A549 (cell line): ENCODE data around the gene CACNB3. TPM values are rescaled to one million over a fixed set of nuclear protein-coding genes. Genes with fewer than 3 reads are reported as not detected.

ENCODE experiments used
- ATAC-seq, 2 experiments: fragments of 200-7000 bp in 1 of 2; fragments of >200 bp in 1 of 2; cut with Nextera tagmentation in 1 of 2; cut with Tn5 transposase in 1 of 2; 3 replicates each; pipeline versions ENCODE4 v1.8.0 to v1.9.1; 2018 to 2020; ENCODE audit warnings: mild to moderate bottlenecking in 1 of 2, moderate library complexity in 1 of 2
- CTCF ChIA-PET: fragments of 300-600 bp; sonication (Branson Sonifier 250); formaldehyde crosslinking; extraction: SDS; loops from one replicate; lab custom pipeline; 2021; ENCODE audit warnings: antibody characterized with exemption, inconsistent platforms; lab: Yijun Ruan, JAX
- POLR2A ChIA-PET: fragments of 350-600 bp; formaldehyde crosslinking; extraction: SDS; loops from one replicate; lab custom pipeline; 2021; ENCODE audit warnings: antibody characterized with exemption, inconsistent platforms; lab: Yijun Ruan, JAX
- DNase-seq, 2 experiments: peaks; one replicate each; pipeline versions ENCODE4 v3.0.0 to v3.0.0-alpha.2; 2011 to 2016; ENCODE audit warnings: low read depth in 1 of 2, low spot score in 1 of 2
- FAIRE-seq: peaks from 2 replicates; lab custom pipeline; 2011; peaks lifted over from hg19 to GRCh38; lab: Jason Lieb, UNC
- H3K27ac ChIP-seq, 2 experiments: fragments of >200 bp; sonication (Bioruptor Twin); formaldehyde crosslinking; 3 replicates each; pipeline ENCODE4 v1.5.1; 2016 to 2017
- H3K4me1 ChIP-seq: fragments of >200 bp; sonication (Bioruptor Twin); formaldehyde crosslinking; 3 replicates; pipeline ENCODE4 v1.6.1; 2016
- H3K4me2 ChIP-seq: fragments of >200 bp; sonication (Bioruptor Twin); formaldehyde crosslinking; 3 replicates; pipeline ENCODE4 v1.6.1; 2016
- H3K4me3 ChIP-seq: fragments of >200 bp; sonication (Bioruptor Twin); formaldehyde crosslinking; 3 replicates; pipeline ENCODE4 v1.5.1; 2016
- H3K9me3 ChIP-seq: fragments of >200 bp; sonication (Bioruptor Twin); formaldehyde crosslinking; 3 replicates; pipeline ENCODE4 v1.6.1; 2016
- ATOH8 ChIP-seq: fragments of 250-450 bp; sonication (Bioruptor Pico); IDR thresholded peaks from 2 replicates; pipeline ENCODE4 v1.5.0; 2020; ENCODE audit warnings: low read depth, mild to moderate bottlenecking, moderate library complexity
- BCL3 ChIP-seq: fragments of >200 bp; sonication (Bioruptor Twin); formaldehyde crosslinking; IDR thresholded peaks from 3 replicates; pipeline ENCODE4 v1.6.1; 2016
- BHLHE40 ChIP-seq: IDR thresholded peaks from 2 replicates; pipeline ENCODE4 v1.6.1; 2012; ENCODE audit warnings: low read depth, low read length, inconsistent platforms
- CBX2 ChIP-seq: fragments of 200-600 bp; sonication (generic); IDR thresholded peaks from 2 replicates; pipeline ENCODE4 v1.6.1; 2016; ENCODE audit warnings: low read depth, mild to moderate bottlenecking, borderline replicate concordance
- CBX8 ChIP-seq: fragments of 200-600 bp; sonication (generic); IDR thresholded peaks from 2 replicates; pipeline ENCODE4 v1.6.1; 2016
- CEBPB ChIP-seq, 2 experiments: fragments of >200 bp in 1 of 2; sonication (Bioruptor Twin) in 1 of 2; formaldehyde crosslinking in 1 of 2; IDR thresholded peaks; 2 replicates each; pipeline ENCODE4 v1.6.1; 2012 to 2016
- CHD4 ChIP-seq: fragments of 200-600 bp; sonication (generic); IDR thresholded peaks from 2 replicates; pipeline ENCODE4 v1.6.1; 2016; ENCODE audit warnings: antibody characterized with exemption, mild to moderate bottlenecking, borderline replicate concordance
- E2F6 ChIP-seq: IDR thresholded peaks from 2 replicates; pipeline ENCODE4 v1.6.1; 2012; ENCODE audit warnings: low read depth, borderline replicate concordance
- EHF ChIP-seq: fragments of 250-450 bp; sonication (Bioruptor Pico); IDR thresholded peaks from 2 replicates; pipeline ENCODE4 v1.5.0; 2020; ENCODE audit warnings: mild to moderate bottlenecking
- EHMT2 ChIP-seq: fragments of 200-600 bp; sonication (generic); IDR thresholded peaks from 2 replicates; pipeline ENCODE4 v1.6.1; 2016; ENCODE audit warnings: antibody characterized with exemption, low read depth, mild to moderate bottlenecking, moderate library complexity
- ELK1 ChIP-seq: fragments of 150-350 bp; IDR thresholded peaks from 2 replicates; pipeline ENCODE4 v1.6.1; 2014; ENCODE audit warnings: low read depth, mild to moderate bottlenecking, low read length
- FOSL2 ChIP-seq, 2 experiments: fragments of 450-650 bp in 1 of 2; fragments of >200 bp in 1 of 2; sonication (Bioruptor Twin) in 1 of 2; formaldehyde crosslinking; IDR thresholded peaks; 2 replicates each; pipeline versions ENCODE4 v1.5.0 to v1.6.1; 2016 to 2020; ENCODE audit warnings: mild to moderate bottlenecking in 1 of 2, moderate library complexity in 1 of 2
- FOXS1 ChIP-seq: fragments of 250-450 bp; sonication (Bioruptor Pico); IDR thresholded peaks from 2 replicates; pipeline ENCODE4 v1.5.0; 2020; ENCODE audit warnings: mild to moderate bottlenecking, moderate library complexity
- GATA3 ChIP-seq: IDR thresholded peaks from 2 replicates; pipeline ENCODE4 v1.6.1; 2012; ENCODE audit warnings: borderline replicate concordance
- HEYL ChIP-seq: fragments of 250-450 bp; sonication (Bioruptor Pico); IDR thresholded peaks from 2 replicates; pipeline ENCODE4 v1.8.0; 2021; ENCODE audit warnings: mild to moderate bottlenecking, moderate library complexity
- HOXA7 ChIP-seq: fragments of 250-450 bp; sonication (Bioruptor Pico); IDR thresholded peaks from 2 replicates; pipeline ENCODE4 v1.5.0; 2020; ENCODE audit warnings: mild to moderate bottlenecking, moderate library complexity
- HOXB5 ChIP-seq: fragments of 250-450 bp; sonication (Bioruptor Pico); IDR thresholded peaks from 2 replicates; pipeline ENCODE4 v1.5.0; 2020; ENCODE audit warnings: mild to moderate bottlenecking, moderate library complexity
- JUN ChIP-seq, 2 experiments: fragments of >200 bp; sonication (Bioruptor Twin); formaldehyde crosslinking; IDR thresholded peaks; 2 replicates in 1 of 2; 3 replicates in 1 of 2; pipeline ENCODE4 v1.6.1; 2016 to 2017
- KDM1A ChIP-seq: fragments of 200-600 bp; sonication (generic); IDR thresholded peaks from 2 replicates; pipeline ENCODE4 v1.6.1; 2016; ENCODE audit warnings: low read depth, mild to moderate bottlenecking
- MAX ChIP-seq: IDR thresholded peaks from 2 replicates; pipeline ENCODE4 v1.6.1; 2012
- MAZ ChIP-seq: fragments of 150-350 bp; IDR thresholded peaks from 2 replicates; pipeline ENCODE4 v1.6.1; 2014; ENCODE audit warnings: antibody characterized with exemption, low read depth, low read length, borderline replicate concordance
- NR3C1 ChIP-seq: fragments of >200 bp; sonication (Bioruptor Twin); formaldehyde crosslinking; IDR thresholded peaks from 3 replicates; pipeline ENCODE4 v1.6.1; 2017
- PBX3 ChIP-seq: IDR thresholded peaks from 2 replicates; pipeline ENCODE4 v1.6.1; 2012
- PHF8 ChIP-seq: fragments of 200-600 bp; sonication (generic); IDR thresholded peaks from 2 replicates; pipeline ENCODE4 v1.6.1; 2016; ENCODE audit warnings: low read depth, mild to moderate bottlenecking, antibody characterized with exemption, moderate library complexity, borderline replicate concordance
- POLR2A ChIP-seq: IDR thresholded peaks from 2 replicates; pipeline ENCODE4 v1.6.1; 2012; ENCODE audit warnings: mild to moderate bottlenecking, low read length
- POLR2AphosphoS2 ChIP-seq: conservative IDR thresholded peaks from 2 replicates; pipeline ENCODE4 v1.6.1; 2012; ENCODE audit warnings: low read length, improper control_type of control experiment, inconsistent platforms
- RAD21 ChIP-seq, 2 experiments: fragments of >200 bp in 1 of 2; sonication (Bioruptor Twin) in 1 of 2; formaldehyde crosslinking in 1 of 2; IDR thresholded peaks in 1 of 2; conservative IDR thresholded peaks in 1 of 2; 2 replicates in 1 of 2; 3 replicates in 1 of 2; pipeline ENCODE4 v1.6.1; 2012 to 2018; ENCODE audit warnings: inconsistent platforms in 1 of 2
- RARB ChIP-seq: fragments of 250-450 bp; sonication (Bioruptor Pico); IDR thresholded peaks from 2 replicates; pipeline ENCODE4 v1.8.0; 2021; ENCODE audit warnings: mild to moderate bottlenecking, moderate library complexity
- RFX5 ChIP-seq: fragments of 450-650 bp; IDR thresholded peaks from 2 replicates; pipeline ENCODE4 v1.7.1; 2014; ENCODE audit warnings: antibody characterized with exemption, mild to moderate bottlenecking, moderate library complexity
- RNF2 ChIP-seq: fragments of 200-600 bp; sonication (generic); IDR thresholded peaks from 2 replicates; pipeline ENCODE4 v1.6.1; 2016; ENCODE audit warnings: low read depth, mild to moderate bottlenecking, antibody characterized with exemption, moderate library complexity, borderline replicate concordance
- SREBF2 ChIP-seq: fragments of 450-650 bp; IDR thresholded peaks from 2 replicates; pipeline ENCODE4 v1.6.1; 2014; ENCODE audit warnings: mild to moderate bottlenecking, moderate library complexity
- TFCP2L1 ChIP-seq: fragments of 250-450 bp; sonication (Bioruptor Pico); IDR thresholded peaks from 2 replicates; pipeline ENCODE4 v1.5.0; 2021; ENCODE audit warnings: mild to moderate bottlenecking
- ZC3H11A ChIP-seq: fragments of 450-650 bp; IDR thresholded peaks from 2 replicates; pipeline ENCODE4 v1.6.1; 2014; ENCODE audit warnings: antibody characterized with exemption, mild to moderate bottlenecking
- ZFP36 ChIP-seq: fragments of 450-650 bp; IDR thresholded peaks from 2 replicates; pipeline ENCODE4 v1.6.1; 2014; ENCODE audit warnings: borderline replicate concordance; ENCODE audit not compliant: partially characterized antibody
- ZNF302 ChIP-seq: fragments of 250-450 bp; sonication (Bioruptor Pico); IDR thresholded peaks from 2 replicates; pipeline ENCODE4 v1.9.0; 2021; ENCODE audit warnings: inconsistent platforms, mild to moderate bottlenecking, moderate library complexity
- WGBS: methylation state at CpG from one replicate; pipeline ENCODE4 v1.1.6; 2017; ENCODE audit errors: missing lambda C conversion rate; 5-methylcytosine and 5-hydroxymethylcytosine counted together
- polyA plus RNA-seq, 4 experiments: library from polyadenylated mRNA; depleted of rRNA in 3 of 4; stranded (reverse); fragments of >200 nt; fragmentation: RNase III in 1 of 4; extraction: RNeasy Plus Mini Kit Qiagen cat#74134 plus additional on column Dnase treatment in 1 of 4; gene quantifications; 2 replicates in 3 of 4; 3 replicates in 1 of 4; pipeline ENCODE4 v1.2.3, GENCODE V29; 2011 to 2017

The CACNB3 gene
- polyA plus RNA-seq, 2 of the 4 experiments (the other 2 are of a cell fraction) = 12.9 to 23.9 TPM

- Histone ChIP-seq H3K4me3 (peak within 1 kb of the TSS; percentile 97), H3K9me3 (no peaks in the 10 kb centered on the region), H3K4me1 (peaks cover 23% of the 10 kb centered on the region), H3K4me2 (peak within 1 kb of the TSS; percentile 93), H3K27ac (peak within 1 kb of the TSS; percentile 97 to 99)
- ChIA-PET POLR2A (interaction anchor here (1.1 to 1.3 kb wide), 3 partner anchors 9 to 78 kb away, joined by 3 to 7 read pairs (median 3); no protein-coding TSS in a partner anchor), CTCF (interaction anchor here (0.6 to 18.3 kb wide), 5 partner anchors 9 to 76 kb away, joined by 3 to 225 read pairs (median 6); partner anchors contain the start of gene CACNB3)
- DNase-seq (peak; percentile 72 to 79), ATAC-seq (peak; percentile 75 to 84), FAIRE-seq (no peak)
- 0% methylated on average over 17 of the region's 86 CpGs for WGBS
- TF ChIP-seq ATOH8 (CRISPR knock-in tag) = no peak
- no peak for TF ChIP-seq CBX2
- 0 out of 3 replicates have a peak, but pooled peaks have one; percentile 27 for TF ChIP-seq BCL3
- no peak for TF ChIP-seq NR3C1
- no peak for TF ChIP-seq RNF2
- no peak for TF ChIP-seq EHMT2
- no peak for TF ChIP-seq ZNF302 (CRISPR knock-in tag)
- TF ChIP-seq MAX = peak; percentile 49
- no peak for TF ChIP-seq RFX5
- TF ChIP-seq E2F6 = no peak
- peak; percentile 31; the same call in 1 of the 2 replicates for TF ChIP-seq PHF8
- TF ChIP-seq CBX8 = no peak
- TF ChIP-seq HOXB5 (CRISPR knock-in tag) = no peak
- no peak for TF ChIP-seq MAZ
- no peak for TF ChIP-seq GATA3
- TF ChIP-seq POLR2A = peak; percentile 36; the same call in 1 of the 2 replicates
- no peak for TF ChIP-seq POLR2AphosphoS2
- no peak for TF ChIP-seq TFCP2L1 (CRISPR knock-in tag)
- TF ChIP-seq RAD21 (conservative IDR thresholded peaks at IDR 0.05 in 1 of 2, IDR thresholded peaks at IDR 0.05 in 1 of 2) = no peak
- TF ChIP-seq PBX3 = 0 out of 2 replicates have a peak, but pooled peaks have one; percentile 43
- TF ChIP-seq ZFP36 = no peak
- no peak for TF ChIP-seq HEYL (CRISPR knock-in tag)
- TF ChIP-seq ELK1 = no peak
- no peak for TF ChIP-seq ZC3H11A
- TF ChIP-seq JUN (IDR thresholded peaks at IDR 0.05) = no peak; a peak in 1 of 5 replicates
- TF ChIP-seq RARB (CRISPR knock-in tag) = no peak
- TF ChIP-seq FOSL2 (IDR thresholded peaks at IDR 0.05) = no peak
- TF ChIP-seq FOSL2 (CRISPR knock-in tag; IDR thresholded peaks at IDR 0.05) = no peak
- no peak for TF ChIP-seq CEBPB (IDR thresholded peaks at IDR 0.05)
- no peak for TF ChIP-seq EHF (CRISPR knock-in tag)
- TF ChIP-seq CHD4 = no peak
- no peak for TF ChIP-seq FOXS1
- peak; percentile 71; the same call in 1 of the 2 replicates for TF ChIP-seq KDM1A
- no peak for TF ChIP-seq SREBF2
- TF ChIP-seq HOXA7 (CRISPR knock-in tag) = no peak
- no peak for TF ChIP-seq BHLHE40
These were observed 29.2 kb upstream of the CACNB3 start, which contains the start of gene ADCY6 for GRCh38 chr12:48788854-48789775. Gene ADCY6 (minus strand): TSS chr12:48789089. CDS start chr12:48783434, 5,655 bp downstream.
